ENCODE data around the gene RBP7.
"Not testable (repeated sequence)": the region's sequence is repeated elsewhere in the genome, so short reads cannot be mapped to it uniquely, and the experiment has no call there.

Gene RBP7

GRCh38 chr1:10014016-10014415, 17.0 kb downstream of the RBP7 start:
- no peak for DNase-seq (ENCODE audit: low read depth)
- TF ChIP-seq CTCF (conservative IDR thresholded peaks at IDR 0.05; ENCODE audit: low read length), result no peak
- no peak overlapping the region for H3K4me3 ChIP-seq (ENCODE audit: low read length)

GRCh38 chr1:10019561-10019960, 22.5 kb downstream of the RBP7 start:
- TF ChIP-seq CTCF (conservative IDR thresholded peaks at IDR 0.05; ENCODE audit: low read length), result no peak
- DNase-seq (ENCODE audit: low read depth), result no peak
- no peak overlapping the region for H3K4me3 ChIP-seq (ENCODE audit: low read length)

DNA sequence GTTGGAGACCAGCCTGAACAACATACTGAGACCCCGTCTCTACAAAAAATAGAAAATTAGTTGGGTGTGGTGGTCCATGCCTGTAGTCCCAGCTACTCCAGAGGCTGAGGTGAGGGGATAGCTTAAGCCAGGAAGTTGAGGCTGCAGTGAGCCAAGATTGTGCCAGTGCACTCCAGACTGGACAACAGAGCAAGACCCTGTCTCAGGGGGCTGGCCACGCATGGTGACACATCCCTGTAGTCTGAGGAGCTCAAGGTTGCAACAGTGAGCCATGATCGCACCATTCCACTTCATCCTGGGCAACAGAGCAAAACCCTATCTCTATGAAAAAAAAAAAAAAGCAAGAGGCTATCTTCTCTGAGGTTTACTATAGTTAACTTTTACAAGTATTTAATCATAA, 23.1 kb downstream of the RBP7 start:
- no peak for DNase-seq (ENCODE audit: low read depth)
- no peak for TF ChIP-seq CTCF (conservative IDR thresholded peaks at IDR 0.05; ENCODE audit: low read length)
- no peak overlapping the region for H3K4me3 ChIP-seq (ENCODE audit: low read length)

- H3K4me3 ChIP-seq (ENCODE audit: low read length), result not testable (repeated sequence)
- peak; percentile 70 for DNase-seq (ENCODE audit: low read depth)
Measured at GRCh38 chr1:10020678-10021077, 23.6 kb downstream of the RBP7 start.

- not testable (repeated sequence) for DNase-seq (ENCODE audit: low read depth); H3K4me3 ChIP-seq (ENCODE audit: low read length)
Measured at GRCh38 chr1:10021992-10022391, 25.0 kb downstream of the RBP7 start.

GRCh38 chr1:10022656-10023055, 25.6 kb downstream of the RBP7 start:
- no peak for DNase-seq (ENCODE audit: low read depth)
- TF ChIP-seq CTCF (conservative IDR thresholded peaks at IDR 0.05; ENCODE audit: low read length), result no peak
- no peak overlapping the region for H3K4me3 ChIP-seq (ENCODE audit: low read length)

DNA sequence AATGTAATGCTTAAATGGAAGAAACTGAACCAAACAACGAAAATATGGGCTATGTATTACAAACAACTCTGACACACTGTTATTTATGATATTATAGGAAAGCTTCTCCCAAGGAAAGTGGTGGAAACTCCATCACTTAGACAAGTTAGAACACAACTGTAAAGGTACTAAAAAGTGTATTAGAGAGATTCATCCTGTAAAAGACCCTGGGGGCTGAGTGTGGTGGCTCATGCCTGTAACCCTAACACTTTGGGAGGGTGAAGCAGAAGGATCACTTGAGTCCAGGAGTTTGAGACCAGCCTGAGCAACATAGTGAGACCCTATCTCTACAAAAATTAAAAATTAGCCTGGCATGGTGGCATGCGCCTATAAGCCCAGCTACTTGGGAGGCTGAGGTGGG, 28.3 kb downstream of the RBP7 start:
- DNase-seq (ENCODE audit: low read depth), result no peak
- TF ChIP-seq CTCF (conservative IDR thresholded peaks at IDR 0.05; ENCODE audit: low read length), result no peak
- no peak overlapping the region for H3K4me3 ChIP-seq (ENCODE audit: low read length)

GRCh38 chr1:10027027-10027426, 30.0 kb downstream of the RBP7 start:
- no peak for TF ChIP-seq CTCF (conservative IDR thresholded peaks at IDR 0.05; ENCODE audit: low read length)
- DNase-seq (ENCODE audit: low read depth), result no peak
- H3K4me3 ChIP-seq (ENCODE audit: low read length), result no peak overlapping the region

GRCh38 chr1:10028956-10029500, 32.0 kb downstream of the RBP7 start:
- not testable (repeated sequence) for DNase-seq (ENCODE audit: low read depth); H3K4me3 ChIP-seq (ENCODE audit: low read length)
